ENCODE measurements around the gene SUSD5. TPM values are rescaled to one million over a fixed set of nuclear protein-coding genes. Genes with fewer than 3 reads are reported as not detected.

Gene SUSD5
- total RNA-seq, 1 experiment from 2014 or later: 16.3 TPM

GRCh38 chr3:33103480-33103879, 115.1 kb downstream of the SUSD5 start:
- no TSS peak for BruUV-seq (replicated peaks)
- Histone ChIP-seq H3K4me1 (ENCODE audit: control insufficient read depth, insufficient read depth, low read length) (no peaks in the 10 kb centered on the region), H3K27me3 (ENCODE audit: control insufficient read depth, insufficient read depth, low read length) (no peaks in the 10 kb centered on the region), H3K4me3 (ENCODE audit: low read depth in 2 of 2, low read length in 2 of 2) (no peak overlapping the region), H3K36me3 (ENCODE audit: control insufficient read depth, insufficient read depth, low read length) (no peaks in the 10 kb centered on the region), H3K9me3 (ENCODE audit: control insufficient read depth, insufficient read depth, low read depth, low read length) (no peaks in the 10 kb centered on the region), H3K27ac (ENCODE audit: low read length) (no peak overlapping the region)
- intact Hi-C loops (cut with micrococcal nuclease; ENCODE audit: unreplicated experiment) (no loop called here), in situ Hi-C loops (cut with HindIII; ENCODE audit: low pct_unique_long_range_greater_than_20kb, low sequenced_read_pairs) (no loop called here)
- no peak for TF ChIP-seq TCF7L2 (IDR thresholded peaks at IDR 0.05; ENCODE audit: low read depth, low read length)
- TF ChIP-seq SIN3A (IDR thresholded peaks at IDR 0.05; ENCODE audit: borderline replicate concordance, insufficient read depth, low read depth, low read length): no peak
- TF ChIP-seq REST (IDR thresholded peaks at IDR 0.05; ENCODE audit: insufficient read depth in 1 of 2, low read depth in 2 of 2, low read length in 1 of 2): no peak
- no peak for TF ChIP-seq POLR2AphosphoS5 (IDR thresholded peaks at IDR 0.05; ENCODE audit: low read depth, low read length)
- TF ChIP-seq CTCF (IDR thresholded peaks at IDR 0.05): no peak
- ATAC-seq (no peak), DNase-seq (ENCODE audit: low read depth, low spot score) (no peak)
- ChIA-PET CTCF (no interaction called here), POLR2A (no interaction called here)

GRCh38 chr3:33103034-33103433, 115.6 kb downstream of the SUSD5 start:
- in situ Hi-C loops (cut with HindIII; ENCODE audit: low pct_unique_long_range_greater_than_20kb, low sequenced_read_pairs): no loop called here
- no TSS peak for BruUV-seq (replicated peaks)

More at GRCh38 chr3:33103034-33103433, 115.6 kb downstream of the SUSD5 start:
- intact Hi-C loops (cut with micrococcal nuclease; ENCODE audit: unreplicated experiment): no loop called here
- H3K27ac ChIP-seq (ENCODE audit: low read length): no peak overlapping the region
- no peak for TF ChIP-seq CTCF (IDR thresholded peaks at IDR 0.05)
- no peak for TF ChIP-seq SIN3A (IDR thresholded peaks at IDR 0.05; ENCODE audit: borderline replicate concordance, insufficient read depth, low read depth, low read length)
- no peak for TF ChIP-seq REST (IDR thresholded peaks at IDR 0.05; ENCODE audit: insufficient read depth in 1 of 2, low read depth in 2 of 2, low read length in 1 of 2)
- TF ChIP-seq TCF7L2 (IDR thresholded peaks at IDR 0.05; ENCODE audit: low read depth, low read length): no peak
- no peak for TF ChIP-seq POLR2AphosphoS5 (IDR thresholded peaks at IDR 0.05; ENCODE audit: low read depth, low read length)
- ATAC-seq (no peak), DNase-seq (ENCODE audit: low read depth, low spot score) (no peak)
- CTCF ChIA-PET: no interaction called here
- H3K27me3 ChIP-seq (ENCODE audit: control insufficient read depth, insufficient read depth, low read length): no peaks in the 10 kb centered on the region
- POLR2A ChIA-PET: no interaction called here
- no peaks in the 10 kb centered on the region for H3K4me1 ChIP-seq (ENCODE audit: control insufficient read depth, insufficient read depth, low read length)
- H3K36me3 ChIP-seq (ENCODE audit: control insufficient read depth, insufficient read depth, low read length): no peaks in the 10 kb centered on the region
- no peaks in the 10 kb centered on the region for H3K9me3 ChIP-seq (ENCODE audit: control insufficient read depth, insufficient read depth, low read depth, low read length)
- no peak overlapping the region for H3K4me3 ChIP-seq (ENCODE audit: low read depth in 2 of 2, low read length in 2 of 2)
